Fibroblast of skin of left quadriceps (primary cell): ENCODE measurements around the gene GLDN.

Source experiments
- DNase-seq, 2 experiments: peaks; one replicate each; pipeline ENCODE4 v3.0.0-alpha.2; 2013; ENCODE audit warnings: low read depth in 2 of 2

Gene GLDN

DNA sequence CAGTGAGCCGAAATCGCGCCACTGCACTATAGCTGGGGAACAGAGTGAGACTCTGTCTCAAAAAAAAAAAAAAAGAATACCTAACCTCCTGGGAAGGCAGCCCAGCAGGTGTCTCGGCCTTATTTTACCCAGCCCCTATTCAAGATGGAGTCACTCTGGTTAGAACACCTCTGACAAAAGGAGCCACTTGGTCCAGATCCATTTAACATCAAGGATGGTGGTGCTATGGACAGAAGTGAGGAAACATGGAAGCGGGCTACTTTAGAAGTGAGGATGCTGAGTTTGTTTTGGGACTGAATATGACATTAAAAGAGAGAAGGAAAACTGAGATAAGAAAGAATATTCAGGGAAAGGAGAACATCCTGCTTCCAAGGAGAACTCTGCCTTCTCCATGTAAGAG lies 14.7 kb downstream of the GLDN start:
- no peak for DNase-seq

DNA sequence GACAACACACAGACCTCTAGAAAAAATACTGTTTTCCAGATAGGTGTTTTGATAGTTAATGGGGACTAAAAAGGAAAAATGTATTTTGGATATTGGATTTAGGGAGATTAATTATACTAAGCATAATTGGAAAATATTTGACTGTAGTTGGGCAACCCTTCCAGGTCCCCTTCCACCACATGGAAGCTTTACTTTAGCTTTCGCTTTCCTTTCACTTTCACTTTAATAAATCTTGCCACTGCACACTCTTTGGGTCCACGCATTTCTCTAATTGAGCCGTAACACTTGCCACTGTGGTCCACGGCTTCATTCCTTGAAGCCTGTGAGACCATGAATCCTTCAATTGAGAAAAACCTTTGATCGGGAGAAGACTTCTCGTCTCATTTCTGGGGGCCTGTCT lies 15.5 kb downstream of the GLDN start:
- DNase-seq: no peak

DNA sequence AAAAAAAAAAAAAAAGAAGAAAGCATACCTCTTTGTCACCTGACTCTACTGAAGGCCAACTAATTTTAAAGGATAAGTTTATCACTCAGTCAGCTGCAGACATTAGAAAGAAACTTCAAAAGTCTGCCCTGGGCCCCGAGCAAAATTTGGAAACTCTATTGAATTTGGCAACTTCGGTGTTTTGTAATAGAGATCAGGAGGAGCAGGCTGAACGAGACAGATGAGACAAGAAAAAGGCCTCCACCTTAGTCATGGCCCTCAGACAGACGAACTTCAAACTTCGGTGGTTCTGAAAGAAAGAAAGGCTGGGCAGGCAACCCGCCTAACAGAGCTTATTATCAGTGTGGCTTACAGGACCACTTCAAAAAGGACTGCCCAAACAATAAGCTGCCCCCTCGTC lies 18.5 kb downstream of the GLDN start:
- DNase-seq: no peak

DNA sequence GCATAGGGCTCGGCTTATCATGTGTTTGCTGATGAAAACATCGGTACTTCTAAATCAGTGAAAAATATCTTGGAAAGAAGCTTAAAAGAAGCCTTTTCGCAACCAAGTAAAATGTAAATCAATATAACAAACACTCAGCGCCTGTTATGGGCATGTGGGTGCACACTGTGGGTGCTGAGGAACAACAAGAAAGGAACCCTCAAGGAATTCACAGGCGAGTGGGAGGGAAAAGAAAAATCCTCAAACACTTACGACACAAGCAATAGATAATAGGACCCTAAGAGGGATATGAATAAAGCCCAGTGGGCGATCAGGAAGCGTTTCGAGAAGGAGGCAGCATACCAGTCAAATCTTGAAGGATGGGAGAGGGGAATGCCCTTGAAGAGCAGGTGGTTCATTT lies 21.9 kb downstream of the GLDN start:
- DNase-seq: no peak

DNA sequence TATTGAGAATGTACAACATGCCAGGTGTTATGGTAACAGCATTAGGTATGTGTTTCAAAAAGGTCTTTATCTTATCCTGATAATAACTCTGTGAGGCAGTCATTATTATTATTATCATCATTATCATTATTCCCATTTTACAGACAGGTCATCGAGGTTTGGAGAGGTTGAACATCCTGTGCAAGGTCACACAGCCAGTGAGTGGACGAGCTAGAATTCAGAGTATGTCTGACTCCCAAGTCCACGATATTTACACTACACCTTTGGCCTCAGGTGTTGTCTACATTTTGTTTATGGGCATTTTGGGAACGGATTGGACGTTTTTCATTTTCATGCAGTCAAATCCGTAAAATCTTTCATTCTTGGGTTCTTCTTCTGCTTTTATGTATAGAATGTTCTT lies 24.0 kb downstream of the GLDN start:
- no peak for DNase-seq

DNA sequence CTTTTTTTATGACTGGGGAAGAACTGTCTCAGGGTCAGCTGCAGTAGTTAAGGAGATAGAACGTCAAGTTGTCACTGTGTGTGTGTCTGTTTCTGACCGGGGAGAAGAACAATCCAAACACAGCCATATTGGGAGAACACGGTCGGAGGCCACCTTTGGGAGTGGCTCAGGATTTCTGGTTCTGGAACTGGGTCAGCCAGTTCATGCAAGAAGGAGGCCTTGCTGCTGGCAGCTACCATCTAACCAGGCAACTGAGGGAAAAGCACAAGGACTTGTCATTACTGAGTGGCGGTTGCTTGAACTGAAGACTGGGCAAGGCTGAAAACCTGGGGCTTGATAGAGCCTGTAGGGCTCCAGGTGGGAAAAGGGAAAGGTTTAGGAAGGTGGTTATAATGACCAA lies 24.6 kb downstream of the GLDN start:
- no peak for DNase-seq

DNA sequence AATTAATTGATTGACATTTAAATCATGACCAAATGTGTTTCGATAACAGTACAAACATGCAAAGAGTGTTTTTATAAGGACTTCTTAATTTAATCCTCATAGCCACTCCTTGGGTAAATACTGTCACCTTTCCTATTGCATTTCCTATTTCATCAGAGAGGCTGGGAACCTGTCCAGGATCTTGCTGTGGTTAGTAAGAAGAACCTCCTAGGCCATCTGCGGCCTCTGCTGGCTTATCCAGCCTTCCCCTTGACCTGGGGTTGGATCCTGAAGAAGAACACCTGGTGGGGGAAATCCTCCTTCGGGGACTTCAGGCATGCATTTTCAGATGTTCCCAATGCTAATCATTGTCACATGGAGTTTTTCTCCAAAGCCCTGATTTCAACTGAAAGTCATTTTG lies 25.5 kb downstream of the GLDN start:
- no peak for DNase-seq

DNA sequence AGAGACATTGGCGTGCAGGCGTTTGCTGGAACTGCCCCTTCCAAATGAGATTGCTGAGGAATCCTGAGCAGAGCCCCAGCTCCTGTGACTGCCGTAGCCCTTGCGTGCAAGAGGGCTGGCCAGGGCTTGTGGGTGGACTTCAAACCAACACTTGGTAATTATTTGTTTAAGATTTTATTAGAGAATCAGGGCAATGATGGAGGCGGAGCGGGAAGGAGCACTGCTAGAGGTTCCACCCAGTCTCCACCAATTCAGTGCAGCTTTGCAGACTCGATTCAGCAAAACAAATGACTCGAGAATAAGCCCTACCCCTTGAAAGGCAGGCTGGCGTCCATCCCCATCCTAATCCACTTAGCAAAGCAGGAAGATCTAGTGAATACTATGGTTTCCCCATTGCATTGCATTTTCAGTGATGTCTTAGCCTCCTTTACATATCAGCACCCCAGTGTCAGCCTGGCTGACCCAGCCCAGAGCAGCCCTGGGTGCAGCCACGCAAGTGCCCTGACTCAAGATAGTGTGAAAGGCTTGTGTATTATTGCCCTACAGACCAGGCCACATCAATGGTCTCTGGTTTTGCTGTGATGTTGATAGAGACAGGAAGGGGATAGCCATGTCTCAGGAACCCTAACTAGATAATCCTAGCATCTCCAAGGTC lies 26.0 kb downstream of the GLDN start:
- no peak for DNase-seq

DNA sequence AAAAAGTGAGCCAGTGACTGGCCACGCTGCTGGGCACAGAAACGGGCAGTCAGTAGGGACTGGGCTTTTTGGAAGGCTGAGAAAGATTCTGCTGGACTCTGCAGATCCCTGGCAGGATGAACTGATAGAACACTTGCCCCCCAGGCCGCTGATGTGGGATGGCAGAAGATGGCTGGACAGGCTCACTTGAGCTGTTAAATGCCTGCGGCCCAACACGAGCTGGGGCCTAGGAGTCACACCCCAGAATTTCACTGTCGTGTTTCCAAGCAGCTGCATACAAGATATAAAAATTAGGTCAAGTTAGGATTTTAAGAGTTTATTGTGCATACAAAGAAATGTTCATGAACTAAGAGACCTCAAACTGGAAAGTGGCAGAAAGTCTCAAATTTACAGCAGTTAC lies 26.9 kb downstream of the GLDN start:
- no peak for DNase-seq

DNA sequence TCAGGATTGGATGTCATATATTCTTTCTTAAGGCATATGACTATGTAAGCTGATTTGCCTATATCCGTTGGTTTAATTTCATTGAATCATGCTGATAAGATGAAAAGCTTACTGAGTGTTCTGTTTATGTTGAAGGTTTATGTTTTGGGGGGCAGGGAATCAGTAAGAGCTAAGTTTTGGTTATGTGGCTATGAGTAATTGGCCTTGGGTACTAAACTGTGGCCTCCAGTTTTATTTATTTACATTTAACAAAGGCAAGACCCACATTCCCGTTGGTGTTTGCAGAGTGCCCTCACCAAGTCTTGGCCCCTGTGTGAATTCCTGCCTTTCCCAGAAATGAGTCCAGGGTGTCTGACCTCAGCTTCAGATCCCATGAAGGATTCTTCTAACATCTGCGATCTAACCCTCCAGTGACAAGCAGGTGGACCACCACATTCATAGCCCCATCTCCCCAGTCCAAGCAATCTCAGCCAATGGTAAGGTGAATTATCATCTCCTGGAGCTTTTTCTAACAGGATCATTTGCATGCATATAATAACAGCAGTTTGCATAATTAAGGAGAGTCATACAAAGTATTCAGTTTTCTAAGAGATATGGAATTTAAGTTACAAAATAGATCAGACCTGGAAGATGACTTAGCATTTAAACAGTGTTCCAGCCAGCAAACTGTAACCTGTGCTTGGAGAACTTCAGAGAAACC lies 27.4 kb downstream of the GLDN start:
- DNase-seq: no peak

DNA sequence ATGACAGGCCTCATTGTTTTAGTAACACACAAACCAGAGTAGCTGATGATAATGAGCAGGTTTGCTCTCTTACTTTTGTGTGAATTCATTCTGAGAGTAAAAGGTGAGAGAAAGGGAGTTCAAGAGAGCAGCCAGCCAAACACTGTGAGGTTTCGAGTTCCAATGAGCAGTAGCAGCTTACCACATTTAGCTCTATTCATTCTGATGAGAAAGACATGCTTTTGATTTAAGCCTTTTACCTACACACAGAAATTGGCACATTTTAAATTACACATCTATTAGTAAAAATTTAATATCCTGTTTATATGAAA lies 28.0 kb downstream of the GLDN start:
- no peak for DNase-seq

DNA sequence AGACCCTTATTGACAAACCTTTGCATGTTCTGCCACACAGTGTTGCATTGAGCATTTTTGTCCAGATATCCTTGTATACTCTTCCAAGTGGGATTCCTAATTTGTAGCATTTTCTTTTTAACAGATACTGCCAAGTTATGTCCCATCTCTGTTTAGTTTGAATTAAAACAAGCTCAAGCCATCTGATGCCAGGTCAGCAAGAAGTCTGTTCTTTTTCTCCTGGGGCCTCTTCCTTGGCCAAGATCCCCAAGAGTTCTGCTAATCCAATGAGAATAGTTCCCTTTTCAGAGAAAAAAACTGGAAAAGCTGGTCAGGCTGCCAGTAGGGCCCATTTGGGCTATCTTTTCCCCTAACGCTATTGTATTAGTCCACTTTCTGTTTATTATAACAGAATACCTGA lies 29.8 kb downstream of the GLDN start:
- DNase-seq: no peak

DNA sequence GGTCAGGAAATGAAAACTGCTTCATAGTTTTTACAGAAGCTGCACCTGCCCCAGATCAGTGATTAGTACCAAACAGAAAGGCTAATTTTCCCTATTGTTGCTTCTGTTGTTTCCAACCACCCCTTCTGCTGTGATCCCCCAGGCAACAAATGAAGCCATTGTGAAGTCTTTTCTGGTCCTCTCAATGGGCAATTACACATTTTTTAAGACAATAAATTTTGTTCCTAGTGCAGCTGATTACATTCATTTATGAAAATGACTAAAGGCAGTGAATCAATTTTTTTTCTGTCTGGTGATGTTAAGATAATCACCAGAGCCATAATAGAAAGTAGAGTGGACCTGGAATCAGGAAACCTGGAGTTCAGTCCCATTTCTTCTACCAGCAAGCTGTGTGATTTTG lies 32.7 kb downstream of the GLDN start:
- DNase-seq: no peak

DNA sequence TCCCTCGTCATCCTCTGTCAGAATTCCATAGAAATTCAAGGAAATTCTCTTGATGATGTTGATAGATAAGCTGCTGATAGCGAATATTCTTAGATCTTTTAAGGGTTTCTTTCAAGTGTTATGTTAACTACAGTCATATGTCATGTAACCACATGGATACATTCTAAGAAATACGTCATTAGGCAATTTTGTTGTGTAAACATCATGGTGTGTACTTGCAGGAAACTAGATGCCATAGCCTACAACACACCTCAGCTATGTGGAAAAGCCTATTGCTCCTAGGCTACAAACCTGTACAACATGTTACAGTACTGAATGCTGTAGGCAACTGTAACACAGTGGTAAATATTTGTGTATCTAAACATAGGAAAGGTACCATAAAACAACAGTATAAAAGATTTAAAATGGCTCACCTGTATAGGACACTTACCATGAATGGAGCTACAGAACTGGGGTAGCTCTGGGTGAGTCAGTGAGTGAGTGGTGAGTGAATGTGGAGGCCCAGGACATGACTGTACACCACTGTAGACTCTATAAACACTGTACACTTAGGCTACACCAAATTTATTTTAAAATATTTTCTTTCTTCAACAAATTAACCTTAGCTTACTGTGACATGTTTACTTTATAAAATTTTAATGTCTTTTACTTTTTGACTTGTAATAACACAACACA lies 34.6 kb downstream of the GLDN start:
- no peak for DNase-seq

DNA sequence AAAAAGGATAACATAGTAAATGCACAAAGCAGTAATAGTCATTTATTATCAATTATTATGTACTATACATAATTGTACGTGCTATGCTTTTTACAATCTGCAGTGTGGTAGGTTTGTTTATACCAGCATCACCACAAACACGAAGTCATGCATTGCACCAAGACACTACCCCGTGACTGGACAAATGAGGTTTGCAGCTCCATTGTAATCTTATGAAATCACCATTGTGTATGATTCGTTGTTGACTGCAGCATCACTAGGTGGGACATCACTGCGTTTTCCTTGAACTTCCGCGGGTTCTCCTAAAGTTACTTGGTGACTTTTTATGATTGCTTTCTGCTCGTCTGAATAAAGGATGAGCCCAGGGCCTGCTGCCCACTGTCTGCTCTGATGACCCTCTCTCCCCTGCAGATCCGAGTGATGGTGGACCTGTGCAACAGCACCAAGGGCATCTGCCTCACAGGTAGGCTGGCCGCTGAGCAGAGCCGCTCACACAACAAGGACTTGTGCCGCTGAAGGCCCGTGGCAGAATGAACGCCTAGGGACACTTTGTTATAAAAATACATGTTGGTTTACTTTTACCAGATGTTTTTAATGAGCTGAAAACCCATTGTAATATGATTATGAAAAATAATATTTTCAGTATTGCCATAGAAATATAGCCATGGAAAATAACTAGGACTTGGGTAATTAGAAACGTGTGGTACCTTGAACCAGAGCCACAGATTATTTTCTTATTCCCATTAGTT lies 35.8 kb downstream of the GLDN start:
- DNase-seq: peak in 1 of 2 experiments; percentile 23

DNA sequence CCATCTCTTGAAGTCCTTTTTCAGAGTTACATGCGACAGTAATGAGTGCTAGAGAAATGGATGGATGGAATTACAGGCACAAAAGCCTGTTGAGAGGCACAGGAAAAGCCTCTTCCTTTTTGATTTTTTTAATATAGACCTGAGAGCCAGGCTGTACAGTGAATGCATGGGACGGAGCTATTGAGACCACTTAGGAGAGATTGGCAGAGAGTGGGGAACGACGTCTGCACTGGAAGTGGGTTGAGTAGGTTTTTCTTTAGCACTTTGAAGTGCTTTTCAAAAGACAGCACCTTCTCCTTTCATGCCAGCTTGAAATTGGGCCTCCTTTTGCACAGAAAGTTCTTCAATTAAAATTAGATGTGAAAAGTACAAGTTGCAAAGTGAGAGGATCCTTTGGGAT lies 37.0 kb downstream of the GLDN start:
- no peak for DNase-seq

DNA sequence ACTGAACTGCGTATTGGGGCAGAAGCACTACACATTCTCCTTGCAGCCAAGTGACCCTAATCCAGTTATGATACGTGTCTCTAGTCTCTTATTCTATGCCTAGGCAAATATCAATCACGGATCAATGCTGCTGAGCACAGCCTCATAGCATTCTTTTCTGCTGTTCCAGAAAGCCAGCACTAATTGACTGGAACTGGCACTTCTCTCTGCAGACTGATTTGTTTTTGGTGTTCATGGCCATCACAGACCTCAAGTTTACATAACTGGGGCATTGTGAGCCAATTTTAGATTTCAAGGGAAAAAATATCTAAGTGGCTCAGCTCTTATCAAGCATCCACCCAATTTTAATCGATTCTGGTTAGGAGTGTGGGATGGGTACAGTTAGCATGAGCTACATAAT lies 37.9 kb downstream of the GLDN start:
- DNase-seq: no peak

DNA sequence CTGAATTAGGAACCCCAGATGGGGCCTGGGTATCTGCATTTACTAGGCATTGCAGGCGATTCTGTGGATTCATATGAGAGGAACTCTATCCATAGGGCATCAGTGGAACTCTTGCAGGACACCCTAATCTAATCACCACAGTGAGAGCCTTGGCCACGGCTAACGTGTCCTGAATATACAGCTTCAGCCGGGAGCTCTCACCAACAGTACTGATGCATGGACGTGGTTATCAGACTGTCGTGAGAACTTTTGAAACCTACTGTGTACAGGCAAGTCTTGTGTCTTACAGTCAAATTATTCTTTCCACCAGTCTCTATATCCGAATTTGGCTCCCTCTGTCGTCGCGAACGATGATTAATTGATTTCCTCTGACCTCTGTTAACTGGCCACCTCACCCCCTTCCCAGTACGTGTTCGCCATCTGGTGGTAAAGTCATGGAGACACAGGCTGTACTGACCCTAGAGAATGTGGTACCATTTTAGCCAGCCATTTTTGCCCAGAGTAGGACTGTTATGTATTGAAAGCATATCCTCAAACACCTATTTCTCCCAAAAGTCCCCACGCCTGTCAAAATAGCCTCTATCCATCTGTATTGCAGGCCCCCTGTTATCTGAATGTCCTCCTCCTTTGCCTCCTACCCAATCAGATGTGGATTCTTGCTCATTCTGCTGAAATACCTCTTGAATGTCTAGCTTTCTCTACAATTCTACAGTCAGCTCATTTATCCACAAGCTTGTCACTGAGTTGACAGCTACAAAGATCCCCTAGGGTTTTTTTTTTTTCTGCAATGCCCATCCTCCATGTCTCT lies 39.7 kb downstream of the GLDN start:
- DNase-seq: peak; percentile 46 to 48

DNA sequence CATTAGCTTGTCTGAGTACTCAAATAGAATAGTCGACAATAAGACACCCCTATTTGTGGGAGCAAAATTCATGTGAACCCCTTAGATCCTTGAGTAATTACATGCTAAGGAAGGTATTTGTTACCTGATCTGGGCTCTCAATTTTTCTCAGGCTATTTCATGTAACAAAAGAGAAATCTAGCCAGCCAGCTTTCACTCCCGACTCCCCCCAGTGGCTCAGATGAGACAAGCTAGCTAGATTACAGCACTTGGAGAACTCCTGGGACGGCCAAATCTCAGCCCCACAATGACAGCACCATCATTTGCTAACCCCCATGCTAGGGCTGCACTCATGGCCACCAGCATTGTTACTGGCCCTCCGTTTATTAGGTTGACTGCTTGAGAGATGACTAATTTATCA lies 41.3 kb downstream of the GLDN start:
- DNase-seq: no peak

DNA sequence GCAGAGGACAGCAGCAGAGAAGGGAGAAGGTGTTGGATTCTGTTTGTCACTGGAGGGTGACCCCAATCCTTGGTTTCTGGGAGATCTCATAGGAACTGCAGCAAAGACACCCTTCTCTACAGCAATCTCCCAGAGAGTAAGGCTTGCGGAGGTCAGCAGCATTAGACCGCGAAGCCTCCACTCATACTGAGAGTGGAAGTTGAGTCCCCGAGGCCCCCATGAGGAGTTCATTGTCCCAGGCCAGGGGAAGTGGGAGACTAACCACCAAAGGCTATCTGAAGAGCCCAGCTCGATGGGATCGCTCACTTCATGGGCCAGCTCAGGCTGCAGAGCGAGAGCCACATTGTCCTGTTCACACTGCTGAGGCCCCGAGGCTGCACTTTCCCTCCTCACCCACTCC lies 44.6 kb downstream of the GLDN start:
- DNase-seq: no peak

DNA sequence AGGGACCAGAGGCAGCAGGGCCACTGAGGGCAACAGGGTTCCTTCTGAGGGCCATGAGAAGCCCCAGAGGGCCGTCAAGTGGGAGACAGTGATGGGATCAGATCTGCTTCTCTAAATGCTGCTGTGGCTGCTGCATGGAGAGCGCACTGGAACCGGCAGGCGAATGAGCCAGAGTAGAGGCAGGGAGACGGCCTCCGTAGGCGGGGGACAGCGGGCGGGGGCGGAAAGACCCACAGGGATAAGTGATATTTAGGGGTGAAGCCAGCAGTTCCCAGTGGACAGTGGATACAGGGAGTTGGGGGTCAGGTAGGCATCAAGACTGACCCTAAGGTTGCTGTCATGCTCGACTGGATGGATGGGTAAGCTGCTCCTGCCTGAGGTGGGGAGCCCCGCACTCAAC lies 45.0 kb downstream of the GLDN start:
- DNase-seq: no peak
